ENCODE data around the gene PRIM2. TPM values are rescaled to one million over a fixed set of nuclear protein-coding genes. Genes with fewer than 3 reads are reported as not detected.

Gene PRIM2
- total RNA-seq, 1 experiment from 2014 or later = 24.7 TPM

GRCh38 chr6:57305107-57305506, 12.3 kb upstream of the PRIM2 start:
- POLR2A ChIA-PET = no interaction called here
- no peaks in the 10 kb centered on the region for H3K36me3 Mint-ChIP-seq (ENCODE audit: insufficient read depth, unreplicated experiment)
- DNase-seq = no peak
- Histone ChIP-seq H3K9me3 (no peaks in the 10 kb centered on the region), H3K4me3 (ENCODE audit: low read depth, low read length) (no peak overlapping the region), H3K4me1 (no peaks in the 10 kb centered on the region), H3K36me3 (ENCODE audit: control insufficient read depth, insufficient read depth, low read length) (no peaks in the 10 kb centered on the region), H3K27me3 (replicated peaks; ENCODE audit: control insufficient read depth, insufficient read depth, low read length) (no peaks in the 10 kb centered on the region)
- no peaks in the 10 kb centered on the region for H3K9me3 Mint-ChIP-seq (ENCODE audit: unreplicated experiment)
- no peak overlapping the region for H3K27ac Mint-ChIP-seq (ENCODE audit: unreplicated experiment)
- intact Hi-C loops (cut with micrococcal nuclease; ENCODE audit: unreplicated experiment) = no loop called here
- no peak overlapping the region for H3K4me3 Mint-ChIP-seq (ENCODE audit: unreplicated experiment)
- BruUV-seq (replicated peaks) = no TSS peak
- peaks cover 3% of the 10 kb centered on the region for H3K27me3 Mint-ChIP-seq (ENCODE audit: insufficient read depth, unreplicated experiment)
- no peak for TF ChIP-seq CTCF (IDR thresholded peaks at IDR 0.05; ENCODE audit: insufficient read depth in 1 of 2, low read depth in 1 of 2, low read length in 1 of 2, severe bottlenecking in 1 of 2, unreplicated experiment in 1 of 2)
- no peaks in the 10 kb centered on the region for H3K4me1 Mint-ChIP-seq (ENCODE audit: low read depth, unreplicated experiment)
- CTCF ChIA-PET = no interaction called here

- CTCF ChIA-PET = no interaction called here
- intact Hi-C loops (cut with micrococcal nuclease; ENCODE audit: unreplicated experiment) = no loop called here
These were observed 11.7 kb upstream of the PRIM2 start for GRCh38 chr6:57305761-57306160.

GRCh38 chr6:57306273-57306672, 11.2 kb upstream of the PRIM2 start:
- TF ChIP-seq CTCF (IDR thresholded peaks at IDR 0.05; ENCODE audit: insufficient read depth in 1 of 2, low read depth in 1 of 2, low read length in 1 of 2, severe bottlenecking in 1 of 2, unreplicated experiment in 1 of 2) = no peak
- Histone ChIP-seq H3K4me3 (ENCODE audit: low read depth, low read length) (no peak overlapping the region), H3K36me3 (ENCODE audit: control insufficient read depth, insufficient read depth, low read length) (no peaks in the 10 kb centered on the region), H3K9me3 (no peaks in the 10 kb centered on the region), H3K27me3 (replicated peaks; ENCODE audit: control insufficient read depth, insufficient read depth, low read length) (no peaks in the 10 kb centered on the region), H3K4me1 (no peaks in the 10 kb centered on the region)
- no peak for DNase-seq
- BruUV-seq (replicated peaks) = no TSS peak
- intact Hi-C loops (cut with micrococcal nuclease; ENCODE audit: unreplicated experiment) = no loop called here
- Mint-ChIP-seq H3K4me1 (ENCODE audit: low read depth, unreplicated experiment) (no peaks in the 10 kb centered on the region), H3K9me3 (ENCODE audit: unreplicated experiment) (no peaks in the 10 kb centered on the region), H3K36me3 (ENCODE audit: insufficient read depth, unreplicated experiment) (no peaks in the 10 kb centered on the region), H3K27ac (ENCODE audit: unreplicated experiment) (no peak overlapping the region), H3K27me3 (ENCODE audit: insufficient read depth, unreplicated experiment) (peaks cover 3% of the 10 kb centered on the region), H3K4me3 (ENCODE audit: unreplicated experiment) (no peak overlapping the region)
- ChIA-PET CTCF (no interaction called here), POLR2A (no interaction called here)

More at GRCh38 chr6:57305761-57306160, 11.7 kb upstream of the PRIM2 start:
- Histone ChIP-seq H3K36me3 (ENCODE audit: control insufficient read depth, insufficient read depth, low read length) (no peaks in the 10 kb centered on the region), H3K27me3 (replicated peaks; ENCODE audit: control insufficient read depth, insufficient read depth, low read length) (no peaks in the 10 kb centered on the region), H3K9me3 (no peaks in the 10 kb centered on the region), H3K4me3 (ENCODE audit: low read depth, low read length) (no peak overlapping the region), H3K4me1 (no peaks in the 10 kb centered on the region)
- Mint-ChIP-seq H3K4me3 (ENCODE audit: unreplicated experiment) (no peak overlapping the region), H3K4me1 (ENCODE audit: low read depth, unreplicated experiment) (no peaks in the 10 kb centered on the region), H3K9me3 (ENCODE audit: unreplicated experiment) (no peaks in the 10 kb centered on the region), H3K27me3 (ENCODE audit: insufficient read depth, unreplicated experiment) (peaks cover 3% of the 10 kb centered on the region), H3K36me3 (ENCODE audit: insufficient read depth, unreplicated experiment) (no peaks in the 10 kb centered on the region), H3K27ac (ENCODE audit: unreplicated experiment) (no peak overlapping the region)
- POLR2A ChIA-PET = no interaction called here
- DNase-seq = no peak
- TF ChIP-seq CTCF (IDR thresholded peaks at IDR 0.05; ENCODE audit: insufficient read depth in 1 of 2, low read depth in 1 of 2, low read length in 1 of 2, severe bottlenecking in 1 of 2, unreplicated experiment in 1 of 2) = no peak
- no TSS peak for BruUV-seq (replicated peaks)

All from Caco-2 (cell line).